CD4-positive, alpha-beta T cell treated with Interleukin-4 for 4 hours (primary cell): ENCODE measurements around the gene TEX52.
A peak's percentile ranks its signal among the peaks of the same experiment; 100 is the strongest.
"Not testable (repeated sequence)": the region's sequence is repeated elsewhere in the genome, so short reads cannot be mapped to it uniquely, and the experiment has no call there.

Source experiments
- DNase-seq: peaks from one replicate; pipeline ENCODE4 v3.0.0-alpha.2; 2020

Gene TEX52

DNA sequence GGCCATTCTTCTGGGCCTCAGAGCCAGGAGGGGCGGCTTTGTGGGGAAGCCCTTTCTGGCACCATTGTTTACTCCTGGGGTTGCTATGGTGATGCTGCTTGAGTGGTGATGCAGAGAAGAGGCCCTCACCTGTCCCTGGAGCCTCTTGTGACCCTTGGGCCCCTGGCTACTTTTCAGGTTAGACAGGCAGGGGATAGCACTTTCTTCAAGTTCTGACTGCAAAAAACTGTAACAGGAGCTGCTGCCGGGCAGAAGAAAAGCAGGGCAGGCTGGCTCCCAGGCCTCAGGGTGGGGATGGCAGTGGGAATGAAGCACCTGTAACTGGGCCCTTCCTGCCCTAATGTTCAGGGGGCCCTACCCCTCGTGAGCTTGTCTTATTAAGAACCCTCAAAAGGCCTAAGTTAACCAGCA is at the start of gene TEX52:
TSS of gene TEX52 (minus strand) at position 19 of the 411 bp plus-strand sequence. CDS start at position 6, 13 bp downstream.
- no peak for DNase-seq

DNA sequence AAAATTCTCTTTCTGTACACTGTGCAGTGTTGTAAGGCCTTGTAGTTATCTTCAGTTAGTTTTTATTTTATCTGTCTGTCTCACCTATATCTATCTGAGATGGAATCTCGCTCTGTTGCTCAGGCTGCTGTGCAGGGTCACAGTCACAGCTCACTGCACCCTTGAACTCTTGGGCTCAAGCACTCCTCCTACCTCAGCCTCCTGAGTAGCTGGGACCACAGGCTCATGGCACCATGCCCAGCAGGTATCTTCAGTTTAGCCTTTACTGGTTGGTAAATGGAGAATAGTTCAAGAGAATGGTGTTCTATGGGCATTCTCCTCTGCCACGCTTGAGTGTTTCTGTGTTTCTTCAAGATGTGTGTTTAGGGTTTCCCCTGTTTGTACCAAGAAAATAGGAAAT is 47.4 kb upstream of the TEX52 start:
- DNase-seq = no peak

DNA sequence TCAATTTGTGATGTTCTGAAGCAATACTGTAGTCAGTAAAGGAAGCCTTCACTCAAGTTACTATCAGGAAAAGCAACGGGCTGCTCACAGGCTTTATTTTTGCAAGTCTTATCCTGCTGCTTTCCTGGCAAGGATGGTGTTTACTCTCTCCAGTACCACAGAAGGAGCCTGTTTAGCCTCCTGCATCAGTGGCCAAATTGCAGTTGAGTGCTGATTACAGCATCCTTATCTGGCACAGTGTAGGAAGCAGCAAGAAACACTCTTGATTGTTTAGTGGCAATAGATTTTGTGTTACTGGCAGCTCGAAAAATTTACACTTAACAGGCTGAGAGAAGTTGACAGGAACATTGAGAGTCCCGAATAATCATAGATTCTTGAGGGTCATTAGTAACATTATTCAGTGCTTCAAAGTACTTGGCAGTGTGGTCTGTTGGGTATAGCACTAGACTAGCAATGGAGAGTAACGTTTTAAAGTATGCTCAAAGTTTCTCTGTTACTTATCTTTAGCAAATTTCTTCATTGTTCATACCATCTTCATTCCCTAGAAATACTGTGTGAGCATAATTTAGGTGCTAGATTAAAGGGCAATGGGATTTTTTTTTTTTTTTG is 45.5 kb upstream of the TEX52 start:
- DNase-seq = no peak

- DNase-seq = no peak
These were observed 43.8 kb upstream of the TEX52 start for GRCh38 chr12:2900642-2901041.

GRCh38 chr12:2897418-2897817 is 40.6 kb upstream of the TEX52 start:
- DNase-seq = no peak

GRCh38 chr12:2895511-2895910 is 38.7 kb upstream of the TEX52 start:
- DNase-seq = no peak

- no peak for DNase-seq
These were observed 38.2 kb upstream of the TEX52 start for GRCh38 chr12:2895051-2895451.

- no peak for DNase-seq
These were observed 36.2 kb upstream of the TEX52 start for GRCh38 chr12:2893007-2893406.

DNA sequence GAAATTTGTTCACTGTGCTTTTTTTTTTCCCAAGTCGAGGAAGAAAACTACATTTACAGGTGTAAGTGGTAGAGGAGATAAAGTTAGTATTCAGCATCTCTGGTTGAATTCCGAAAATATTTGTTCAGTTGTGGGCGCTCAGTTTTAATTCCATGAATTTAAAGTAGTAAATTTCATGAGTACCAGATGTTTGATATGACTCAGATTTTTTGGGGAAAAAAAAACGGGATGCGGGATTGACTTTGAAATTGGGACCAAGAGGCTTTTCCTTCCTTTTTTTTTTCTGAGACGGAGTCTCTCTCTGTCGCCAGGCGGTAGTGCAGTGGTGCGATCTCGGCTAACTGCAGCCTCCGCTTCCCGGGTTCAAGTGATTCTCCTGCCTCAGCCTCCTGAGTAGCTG is 35.4 kb upstream of the TEX52 start:
- DNase-seq = no peak

- DNase-seq = peak; percentile 17
These were observed 34.6 kb upstream of the TEX52 start for GRCh38 chr12:2891240-2892053.

DNA sequence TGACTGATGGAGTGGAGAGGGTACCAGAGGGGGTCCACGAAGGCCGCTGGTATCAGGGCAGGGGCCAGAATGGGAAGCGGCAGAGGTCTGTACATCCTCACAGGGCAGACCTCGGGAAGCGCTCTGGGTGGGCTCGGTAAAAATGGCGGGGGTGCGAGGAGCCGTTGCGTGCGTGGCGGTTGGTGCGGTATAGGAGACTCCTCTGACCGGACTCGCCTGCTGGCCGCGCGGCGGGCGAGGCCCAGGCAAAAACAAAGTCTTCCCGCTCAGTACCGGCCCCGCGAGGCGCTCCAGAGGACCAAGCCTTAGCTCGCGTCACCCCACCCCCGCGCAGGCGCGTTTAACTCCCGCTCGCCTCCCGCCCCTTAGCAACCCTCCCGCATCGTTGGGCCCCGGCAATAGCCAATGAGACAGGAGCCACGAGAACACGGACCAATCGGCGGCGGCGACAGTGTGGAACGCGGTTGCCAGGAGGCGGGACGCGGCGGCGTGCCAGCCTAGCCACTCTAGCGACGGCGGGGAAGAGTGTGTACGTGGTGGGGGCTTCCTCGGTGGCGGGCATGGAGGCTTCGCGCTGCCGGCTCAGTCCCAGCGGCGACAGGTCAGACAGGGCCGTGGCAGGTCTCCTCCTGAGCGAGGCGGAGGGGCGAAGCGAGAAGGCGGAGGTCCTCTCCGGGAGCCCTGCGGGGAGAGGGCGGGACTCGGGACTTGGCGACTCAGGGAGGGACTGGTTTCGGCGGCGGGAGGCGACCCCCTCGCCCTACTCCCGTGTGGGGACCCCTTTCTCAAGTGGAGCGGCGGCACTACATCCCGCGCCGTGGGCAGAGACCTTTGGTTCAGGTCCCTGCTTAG is 33.8 kb upstream of the TEX52 start, which contains the start of gene TULP3:
TSS of gene TULP3 (plus strand) at position 504 of the 852 bp plus-strand sequence. CDS start at position 561, 57 bp downstream.
- DNase-seq = peak; percentile 98

GRCh38 chr12:2890001-2890387 is 33.2 kb upstream of the TEX52 start:
- no peak for DNase-seq

GRCh38 chr12:2886768-2887450 is 30.1 kb upstream of the TEX52 start:
- DNase-seq = no peak

DNA sequence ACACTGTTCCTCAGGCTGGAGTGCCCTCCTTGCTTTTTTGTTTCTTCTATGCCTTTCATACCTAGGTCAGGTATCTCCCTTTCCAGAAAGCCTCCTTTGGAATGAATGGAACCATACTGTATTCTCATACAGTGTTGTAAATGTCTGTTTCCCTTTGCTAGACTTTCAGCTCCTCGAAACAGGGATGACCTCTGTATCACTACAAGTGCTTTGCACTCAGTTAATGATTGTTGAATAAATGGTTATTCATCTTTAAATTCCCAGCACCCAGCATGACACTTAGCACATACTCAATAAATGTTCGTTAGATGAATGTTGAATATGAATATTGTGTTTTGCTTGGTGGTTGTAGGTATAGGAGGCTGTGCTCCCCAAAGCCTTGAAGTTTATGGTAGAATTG is 28.0 kb upstream of the TEX52 start:
- DNase-seq = no peak

GRCh38 chr12:2879853-2880252 is 23.0 kb upstream of the TEX52 start:
- DNase-seq = peak; percentile 13

- DNase-seq = peak; percentile 13
These were observed 21.3 kb upstream of the TEX52 start for GRCh38 chr12:2877953-2878732.

DNA sequence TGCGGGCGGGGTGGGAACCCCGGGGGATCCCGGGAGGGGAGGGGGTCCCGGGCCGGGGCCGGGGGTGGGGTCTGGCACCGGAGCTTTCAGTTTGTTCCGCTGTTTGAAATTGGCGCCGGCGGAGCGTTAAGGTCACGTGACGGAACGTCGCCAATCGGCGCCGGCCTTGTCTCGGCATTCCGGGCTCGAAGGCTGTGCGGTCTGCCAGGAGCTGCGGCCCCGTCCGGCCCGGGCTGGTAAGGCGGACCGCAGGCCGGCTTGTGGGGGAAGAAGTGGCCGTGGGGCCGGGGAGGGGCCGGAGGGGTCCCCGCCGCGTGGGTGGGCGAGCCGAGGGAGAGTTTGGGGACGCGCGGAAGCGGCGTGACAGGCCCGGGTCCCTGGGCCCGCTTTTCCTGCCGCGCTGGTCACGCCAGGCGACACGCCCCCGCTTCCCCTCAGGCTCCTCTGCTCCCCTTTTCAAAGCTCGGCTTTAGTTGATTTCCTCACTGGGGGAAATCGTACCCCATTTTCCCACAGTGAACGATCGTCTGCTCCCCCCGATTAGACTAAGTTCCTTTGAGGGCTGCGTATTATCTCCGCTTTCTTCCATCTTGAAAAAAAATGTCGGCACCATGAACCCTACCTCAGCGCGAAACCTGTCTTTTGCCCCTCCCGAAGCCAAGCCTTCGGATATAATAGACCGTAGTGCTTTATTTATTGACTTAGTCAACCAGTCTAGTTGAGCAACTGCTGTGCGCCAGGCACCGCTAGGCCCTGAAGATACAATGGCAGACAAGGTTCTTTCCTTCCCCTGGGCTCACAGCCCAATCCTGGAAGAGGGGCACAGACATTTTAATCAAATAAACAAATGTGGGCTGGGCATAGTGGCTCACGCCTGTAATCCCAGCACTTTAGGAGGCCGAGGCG is 20.5 kb upstream of the TEX52 start, which contains the start of the genes FOXM1 and RHNO1:
TSS of gene FOXM1 (minus strand) at position 128 of the 906 bp plus-strand sequence. CDS start 2,696 bp downstream, outside the sequence.
TSS of gene RHNO1 (plus strand) at position 177 of the 906 bp plus-strand sequence. CDS start 8,144 bp downstream, outside the sequence.
- peak; percentile 84 for DNase-seq

DNA sequence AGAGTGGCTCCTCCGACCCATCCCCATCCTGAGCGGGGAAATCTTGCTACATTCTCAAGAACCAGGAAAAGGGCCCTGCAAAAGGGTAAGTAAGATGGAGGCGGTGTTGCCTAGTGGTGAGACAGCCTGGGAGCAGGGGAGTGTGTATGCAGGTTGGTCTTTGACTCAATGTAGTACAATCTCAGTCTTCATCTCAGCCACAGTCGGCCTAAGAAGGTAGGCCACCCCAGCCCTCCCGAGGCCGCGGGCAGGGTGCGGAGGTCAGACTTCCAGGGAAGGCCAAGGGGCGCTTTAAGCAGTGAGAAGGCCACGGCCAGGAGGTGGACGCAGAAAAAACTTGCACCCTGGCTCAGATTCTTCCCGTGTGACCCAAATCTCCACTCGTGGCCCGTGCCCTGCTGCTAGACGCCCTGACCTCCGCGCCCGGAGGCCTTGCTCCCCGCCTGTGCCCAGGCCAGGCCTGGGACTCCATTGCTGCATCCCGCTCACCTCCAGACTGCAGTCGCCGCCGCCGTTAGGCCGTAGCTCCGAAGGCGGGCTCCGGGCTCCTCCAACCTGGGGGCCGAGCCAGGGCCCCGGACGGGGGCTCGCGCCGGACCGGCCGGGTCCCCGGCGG is 19.7 kb upstream of the TEX52 start:
- no peak for DNase-seq

GRCh38 chr12:2868986-2869632 is 12.3 kb upstream of the TEX52 start:
- DNase-seq = not testable (repeated sequence)

DNA sequence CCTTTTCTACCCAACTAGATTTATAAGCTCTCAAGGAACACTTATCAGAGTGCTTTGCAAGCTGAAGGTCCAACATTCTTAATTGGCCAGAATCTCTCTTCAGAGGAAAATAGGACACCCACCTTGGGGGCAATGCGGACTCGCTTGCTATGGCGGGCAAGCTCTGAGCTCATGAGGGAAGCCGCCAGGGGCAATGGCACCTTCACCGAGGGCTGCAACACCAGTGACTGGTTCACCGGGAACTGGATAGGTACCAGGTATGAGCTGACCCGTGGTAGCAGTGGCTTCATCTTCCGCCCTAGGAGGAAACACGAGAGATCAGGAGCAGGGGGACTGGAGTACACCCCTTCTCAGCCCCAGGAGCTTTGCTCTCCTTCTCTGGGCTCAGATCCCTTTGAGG is 7.4 kb upstream of the TEX52 start:
- DNase-seq = no peak
